IMR-90 (cell line): Measurements from ENCODE around the gene RAB31. TPM values are rescaled to one million over a fixed set of nuclear protein-coding genes. Genes with fewer than 3 reads are reported as not detected.

Source experiments
- ATAC-seq: fragments of 200-7000 bp; cut with Tn5 transposase; 2 replicates; pipeline ENCODE4 v1.9.1; 2020; ENCODE audit warnings: low read depth, mild to moderate bottlenecking, moderate library complexity
- BruUV-seq: library from RNA; stranded (reverse); fragments of 400-500 nt; replicated peaks from 2 replicates; lab custom pipeline; 2021; lab: Mats Ljungman, UMichigan
- CTCF ChIA-PET: fragments of 300-600 bp; formaldehyde crosslinking; extraction: SDS; loops from one replicate; lab custom pipeline; 2021; ENCODE audit warnings: antibody characterized with exemption; lab: Yijun Ruan, JAX
- POLR2A ChIA-PET: fragments of 300-600 bp; sonication (Branson Sonifier 250); formaldehyde crosslinking; loops from one replicate; lab custom pipeline; 2022; ENCODE audit warnings: antibody characterized with exemption; ENCODE audit not compliant: unreplicated experiment; lab: Charles Lee
- DNase-seq: peaks from one replicate; pipeline ENCODE4 v3.0.0; 2013
- H2AFZ ChIP-seq: replicated peaks from 2 replicates; pipeline ENCODE3; 2013; ENCODE audit warnings: low read length, mild to moderate bottlenecking; ENCODE audit not compliant: poor library complexity
- H2AK5ac ChIP-seq: 2 replicates; pipeline ENCODE4 v1.6.1; 2013; ENCODE audit warnings: low read depth, low read length, inconsistent platforms
- H2AK9ac ChIP-seq: replicated peaks from 2 replicates; pipeline ENCODE3; 2013; ENCODE audit warnings: mild to moderate bottlenecking, low read depth, low read length, moderate library complexity; ENCODE audit not compliant: poor library complexity
- H2BK120ac ChIP-seq: 2 replicates; pipeline ENCODE4 v1.6.1; 2013; ENCODE audit warnings: low read depth, low read length, inconsistent platforms
- H2BK15ac ChIP-seq: 3 replicates; pipeline ENCODE4 v1.6.1; 2013; ENCODE audit warnings: low read depth, low read length, inconsistent platforms
- H2BK20ac ChIP-seq: 2 replicates; pipeline ENCODE4 v1.6.1; 2013; ENCODE audit warnings: low read depth, mild to moderate bottlenecking, inconsistent platforms, low read length, moderate library complexity
- H2BK5ac ChIP-seq: 2 replicates; pipeline ENCODE4 v1.6.1; 2013; ENCODE audit warnings: mild to moderate bottlenecking, low read depth, low read length, inconsistent platforms; ENCODE audit not compliant: poor library complexity, severe bottlenecking
- H3K14ac ChIP-seq: replicated peaks from 2 replicates; pipeline ENCODE4 v1.6.1; 2013; ENCODE audit warnings: low read depth, low read length, inconsistent platforms
- H3K18ac ChIP-seq: 2 replicates; pipeline ENCODE4 v1.6.1; 2013; ENCODE audit warnings: low read depth, low read length, control low read depth
- H3K23ac ChIP-seq: 2 replicates; pipeline ENCODE4 v1.6.1; 2013; ENCODE audit warnings: low read depth, low read length, inconsistent platforms
- H3K27ac ChIP-seq: 2 replicates; pipeline ENCODE4 v1.5.1; 2013; ENCODE audit warnings: mild to moderate bottlenecking, control low read depth, low read length; ENCODE audit not compliant: insufficient read depth
- H3K27me3 ChIP-seq: 2 replicates; pipeline ENCODE4 v1.6.1; 2013; ENCODE audit warnings: low read length; ENCODE audit not compliant: control insufficient read depth, insufficient read depth
- H3K36me3 ChIP-seq: 2 replicates; pipeline ENCODE4 v1.6.1; 2013; ENCODE audit warnings: low read length, mixed read lengths; ENCODE audit not compliant: control insufficient read depth, insufficient read depth
- H3K4ac ChIP-seq: 2 replicates; pipeline ENCODE4 v1.6.1; 2013; ENCODE audit warnings: low read depth, low read length, inconsistent platforms
- H3K4me1 ChIP-seq: 2 replicates; pipeline ENCODE4 v1.6.1; 2013; ENCODE audit warnings: low read length, mixed read lengths; ENCODE audit not compliant: control insufficient read depth, insufficient read depth
- H3K4me2 ChIP-seq: 2 replicates; pipeline ENCODE4 v1.6.1; 2013; ENCODE audit warnings: low read depth, mild to moderate bottlenecking, control low read depth, low read length, moderate library complexity
- H3K4me3 ChIP-seq: 2 replicates; pipeline ENCODE4 v1.5.1; 2013; ENCODE audit warnings: low read depth, mild to moderate bottlenecking, control low read depth, low read length, moderate library complexity; ENCODE audit not compliant: insufficient read depth
- H3K56ac ChIP-seq: 2 replicates; pipeline ENCODE4 v1.6.1; 2013; ENCODE audit warnings: low read length, inconsistent platforms; ENCODE audit not compliant: insufficient read depth; ENCODE audit errors: extremely low read depth
- H3K79me1 ChIP-seq, 2 experiments: 2 replicates each; pipeline ENCODE4 v1.6.1; 2013; ENCODE audit warnings: low read length in 2 of 2, inconsistent platforms in 1 of 2, low read depth in 1 of 2
- H3K9ac ChIP-seq: 2 replicates; pipeline ENCODE4 v1.6.1; 2013; ENCODE audit warnings: low read depth, low read length, control low read depth
- H3K9me1 ChIP-seq: 2 replicates; pipeline ENCODE4 v1.6.1; 2013; ENCODE audit warnings: low read length, inconsistent platforms; ENCODE audit not compliant: insufficient read depth
- H3K9me3 ChIP-seq: 2 replicates; pipeline ENCODE4 v1.6.1; 2013; ENCODE audit warnings: low read length; ENCODE audit not compliant: control insufficient read depth, insufficient read depth
- H4K20me1 ChIP-seq: 2 replicates; pipeline ENCODE4 v1.6.1; 2013; ENCODE audit warnings: low read length, inconsistent platforms; ENCODE audit not compliant: insufficient read depth
- H4K5ac ChIP-seq: 2 replicates; pipeline ENCODE4 v1.6.1; 2013; ENCODE audit warnings: mild to moderate bottlenecking, low read depth, low read length, control low read depth
- H4K8ac ChIP-seq, 2 experiments: 2 replicates each; pipeline ENCODE4 v1.6.1; 2013; ENCODE audit warnings: low read depth in 2 of 2, low read length in 2 of 2, control low read depth in 1 of 2, inconsistent platforms in 1 of 2
- H4K91ac ChIP-seq: 2 replicates; pipeline ENCODE4 v1.6.1; 2013; ENCODE audit warnings: low read depth, low read length, inconsistent platforms; ENCODE audit not compliant: insufficient read depth
- BHLHE40 ChIP-seq: fragments of 150-350 bp; IDR thresholded peaks from 2 replicates; pipeline ENCODE4 v1.6.1; 2016; ENCODE audit warnings: mild to moderate bottlenecking, low read depth, low read length
- CEBPB ChIP-seq: IDR thresholded peaks from 2 replicates; pipeline ENCODE4 v1.6.1; 2012; ENCODE audit warnings: low read depth, low read length, improper control_type of control experiment
- CHD1 ChIP-seq: IDR thresholded peaks from 2 replicates; pipeline ENCODE4 v1.6.1; 2012; ENCODE audit warnings: low read depth, low read length, improper control_type of control experiment
- CTCF ChIP-seq: conservative IDR thresholded peaks from 2 replicates; pipeline ENCODE4 v1.5.1; 2012; ENCODE audit warnings: mild to moderate bottlenecking, low read depth, low read length, improper control_type of control experiment
- ELK1 ChIP-seq: fragments of 150-350 bp; IDR thresholded peaks from 2 replicates; pipeline ENCODE4 v1.6.1; 2016; ENCODE audit warnings: low read depth, mild to moderate bottlenecking, low read length, moderate library complexity, borderline replicate concordance
- FOS ChIP-seq: fragments of 150-350 bp; IDR thresholded peaks from 2 replicates; pipeline ENCODE4 v1.6.1; 2016; ENCODE audit warnings: low read depth, low read length
- MAFK ChIP-seq: IDR thresholded peaks from 2 replicates; pipeline ENCODE4 v1.6.1; 2012; ENCODE audit warnings: low read depth, low read length, improper control_type of control experiment
- MAZ ChIP-seq: IDR thresholded peaks from 2 replicates; pipeline ENCODE4 v1.6.1; 2012; ENCODE audit warnings: low read depth, mild to moderate bottlenecking, low read length, improper control_type of control experiment, moderate library complexity, borderline replicate concordance
- MXI1 ChIP-seq: IDR thresholded peaks from 2 replicates; pipeline ENCODE4 v1.6.1; 2012; ENCODE audit warnings: low read depth, mild to moderate bottlenecking, low read length, moderate library complexity, borderline replicate concordance
- NFE2L2 ChIP-seq: fragments of 150-350 bp; IDR thresholded peaks from 2 replicates; pipeline ENCODE4 v1.6.1; 2016; ENCODE audit warnings: low read depth, mild to moderate bottlenecking, low read length
- POLR2A ChIP-seq: IDR thresholded peaks from 2 replicates; pipeline ENCODE4 v1.6.1; 2012; ENCODE audit warnings: mild to moderate bottlenecking, low read depth, low read length
- RAD21 ChIP-seq: IDR thresholded peaks from 2 replicates; pipeline ENCODE4 v1.6.1; 2012; ENCODE audit warnings: low read length, improper control_type of control experiment
- RCOR1 ChIP-seq: IDR thresholded peaks from 2 replicates; pipeline ENCODE4 v1.6.1; 2012; ENCODE audit warnings: mild to moderate bottlenecking, low read length, improper control_type of control experiment; ENCODE audit not compliant: insufficient replicate concordance
- RFX5 ChIP-seq: IDR thresholded peaks from 2 replicates; pipeline ENCODE4 v1.8.0; 2012; ENCODE audit warnings: low read depth, mild to moderate bottlenecking, low read length, moderate library complexity
- SMC3 ChIP-seq: fragments of 150-350 bp; IDR thresholded peaks from 2 replicates; pipeline ENCODE4 v1.6.1; 2016; ENCODE audit warnings: low read depth, mild to moderate bottlenecking, antibody characterized with exemption, low read length, moderate library complexity
- USF2 ChIP-seq: fragments of 150-350 bp; IDR thresholded peaks from 2 replicates; pipeline ENCODE4 v1.6.1; 2017; ENCODE audit warnings: mild to moderate bottlenecking, antibody characterized with exemption, low read length, low read depth
- WGBS, 2 experiments: methylation state at CpG; one replicate each; pipeline versions ENCODE4 v1.1.5 to v1.1.7; 2013; ENCODE audit warnings: missing lambda C conversion rate in 2 of 2; ENCODE audit not compliant: insufficient read length in 1 of 2; ENCODE audit errors: extremely low coverage in 2 of 2; 5-methylcytosine and 5-hydroxymethylcytosine counted together
- dilution Hi-C: fragments of 300-500 bp; cut with HindIII; formaldehyde crosslinking; loops from one replicate; pipeline ENCODE4 v1.14.3; 2018; ENCODE audit warnings: low sequenced_read_pairs; ENCODE audit not compliant: unreplicated experiment
- in situ Hi-C: fragments of 300-500 bp; cut with MboI; formaldehyde crosslinking; loops from 3 replicates; pipeline ENCODE4 v1.14.3; 2019; ENCODE audit warnings: low sequenced_read_pairs, inconsistent platforms, mixed read lengths
- intact Hi-C: fragments of 100-400 bp; cut with micrococcal nuclease; formaldehyde crosslinking; loops from 2 replicates; pipeline ENCODE4 v1.10.0; 2022
- polyA plus RNA-seq, 3 experiments: library from polyadenylated mRNA; depleted of rRNA; stranded (reverse); fragments of >200 nt; gene quantifications; 2 replicates each; pipeline ENCODE4 v1.2.3, GENCODE V29; 2012; ENCODE audit warnings: low replicate concordance in 1 of 3
- total RNA-seq: library from RNA; depleted of rRNA; stranded (reverse); fragments of >200 nt; gene quantifications from 2 replicates; pipeline ENCODE4 v1.2.3, GENCODE V29; 2012

Gene RAB31
- total and polyA plus RNA-seq, 2 of the 4 experiments (the other 2 are of a cell fraction): 13.8 to 26.9 TPM

DNA sequence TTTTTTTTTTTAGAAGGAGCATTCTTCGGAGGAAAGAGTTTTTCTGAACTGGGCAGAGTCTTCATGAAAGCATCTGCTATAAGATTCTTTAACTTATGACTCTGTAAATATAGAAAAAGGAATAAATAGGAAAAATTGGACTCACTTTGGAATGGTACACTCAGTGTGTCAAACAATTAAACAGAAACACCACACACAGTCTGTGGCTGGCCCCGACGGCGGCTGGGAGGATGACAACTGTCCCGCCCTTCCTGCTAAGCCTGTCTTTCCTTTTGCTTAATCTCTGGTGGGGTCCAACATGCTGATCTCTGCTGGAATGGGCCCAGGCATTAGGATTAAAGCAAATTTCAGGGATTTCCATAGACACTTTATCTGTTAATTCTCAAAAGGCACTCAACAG is 12.5 kb upstream of the RAB31 start:
- H2BK15ac ChIP-seq: no peak overlapping the region
- no peak overlapping the region for H2AFZ ChIP-seq
- no peak overlapping the region for H3K14ac ChIP-seq
- POLR2A ChIA-PET: no interaction called here
- no peaks in the 10 kb centered on the region for H3K9me3 ChIP-seq
- intact Hi-C loops: no loop called here
- BruUV-seq: no TSS peak
- no peak overlapping the region for H4K8ac ChIP-seq
- no peaks in the 10 kb centered on the region for H3K9me1 ChIP-seq
- peaks cover 2% of the 10 kb centered on the region for H3K4me1 ChIP-seq
- no peak overlapping the region for H4K91ac ChIP-seq
- no peak overlapping the region for H3K4ac ChIP-seq
- H4K5ac ChIP-seq: no peak overlapping the region
- H3K9ac ChIP-seq: no peak overlapping the region
- no peak overlapping the region for H3K4me3 ChIP-seq
- no peaks in the 10 kb centered on the region for H4K20me1 ChIP-seq
- no peak for DNase-seq
- H3K56ac ChIP-seq: no peak overlapping the region
- H3K4me2 ChIP-seq: no peak overlapping the region
- H3K23ac ChIP-seq: no peak overlapping the region
- no peaks in the 10 kb centered on the region for H3K36me3 ChIP-seq
- no peaks in the 10 kb centered on the region for H3K79me1 ChIP-seq
- WGBS, 2 experiments: no CpG with 5 or more reads among the region's 5 CpGs
- dilution Hi-C loops: no loop called here
- no peak overlapping the region for H2AK5ac ChIP-seq
- TF ChIP-seq FOS (no peak), SMC3 (no peak), MAZ (no peak), POLR2A (no peak), ELK1 (no peak), CHD1 (no peak), RFX5 (no peak), NFE2L2 (no peak), BHLHE40 (no peak), USF2 (no peak), MXI1 (no peak), MAFK (no peak), CTCF (no peak), RCOR1 (no peak), CEBPB (no peak), RAD21 (no peak)
- H2BK20ac ChIP-seq: no peak overlapping the region
- in situ Hi-C loops: no loop called here
- H2AK9ac ChIP-seq: no peak overlapping the region
- H3K27ac ChIP-seq: no peak overlapping the region
- H3K27me3 ChIP-seq: no peaks in the 10 kb centered on the region
- CTCF ChIA-PET: no interaction called here
- H2BK5ac ChIP-seq: no peak overlapping the region
- ATAC-seq: no peak
- no peak overlapping the region for H3K18ac ChIP-seq
- no peak overlapping the region for H2BK120ac ChIP-seq
